HFFc6 (cell line): ENCODE measurements around the gene CKAP4. TPM values are rescaled to one million over a fixed set of nuclear protein-coding genes. Genes with fewer than 3 reads are reported as not detected.

ENCODE experiments used
- DNase-seq: peaks from one replicate; pipeline ENCODE4 v3.0.0-alpha.2; 2018
- H3K27ac Mint-ChIP-seq: 2 replicates; pipeline ENCODE4 v1.8.0; 2020; ENCODE audit warnings: mild to moderate bottlenecking, mixed read lengths
- H3K27me3 Mint-ChIP-seq: 2 replicates; pipeline ENCODE4 v1.8.0; 2021; ENCODE audit warnings: mild to moderate bottlenecking, moderate library complexity, mixed read lengths; ENCODE audit not compliant: insufficient read depth
- H3K36me3 Mint-ChIP-seq: 2 replicates; pipeline ENCODE4 v1.8.0; 2021; ENCODE audit warnings: low read depth, mixed read lengths
- H3K4me1 Mint-ChIP-seq: 2 replicates; pipeline ENCODE4 v1.8.0; 2020; ENCODE audit warnings: low read depth, mixed read lengths
- H3K4me3 Mint-ChIP-seq: 2 replicates; pipeline ENCODE4 v1.8.0; 2020; ENCODE audit warnings: mild to moderate bottlenecking, moderate library complexity, mixed read lengths
- H3K9me3 Mint-ChIP-seq: 2 replicates; pipeline ENCODE4 v1.8.0; 2020; ENCODE audit warnings: mild to moderate bottlenecking, mixed read lengths
- CTCF ChIP-seq: fragments of 200-600 bp; sonication (generic); IDR thresholded peaks from 2 replicates; pipeline ENCODE4 v1.5.0; 2021; ENCODE audit warnings: antibody characterized with exemption, mild to moderate bottlenecking
- total RNA-seq, 6 experiments: library from RNA; stranded (reverse); fragmentation: NEBNext Ultra II Directional; extraction: Animal tissue kit (Norgen Biotek cat#: 25700); gene quantifications; 2 replicates in 1 of 6; 3 replicates in 5 of 6; pipeline ENCODE4 v1.2.3, GENCODE V29; 2021

Gene CKAP4
- total RNA-seq, 6 experiments from 2014 or later: 521 to 616 (median 544) TPM

- Mint-ChIP-seq H3K4me1 (peaks cover 60% of the 10 kb centered on the region), H3K27me3 (peaks cover 3% of the 10 kb centered on the region; the same call in 1 of the 2 replicates), H3K27ac (peak overlapping the region; percentile 91), H3K9me3 (no peaks in the 10 kb centered on the region), H3K36me3 (peaks cover 23% of the 10 kb centered on the region), H3K4me3 (peak overlapping the region; percentile 88)
- peak; percentile 62 for DNase-seq
- no peak for TF ChIP-seq CTCF
Observed at GRCh38 chr12:106246891-106247673, 738 bp downstream of the CKAP4 start.

GRCh38 chr12:106245767-106246166, 2.1 kb downstream of the CKAP4 start:
- H3K27me3 Mint-ChIP-seq: peaks cover 1% of the 10 kb centered on the region; the same call in 1 of the 2 replicates

GRCh38 chr12:106243620-106244019, 4.2 kb downstream of the CKAP4 start:
- Mint-ChIP-seq H3K27ac (peak overlapping the region; percentile 36; the same call in 1 of the 2 replicates), H3K27me3 (peaks cover 1% of the 10 kb centered on the region; the same call in 1 of the 2 replicates), H3K4me1 (peaks cover 32% of the 10 kb centered on the region), H3K9me3 (no peaks in the 10 kb centered on the region), H3K4me3 (peak overlapping the region; percentile 46), H3K36me3 (peaks cover 27% of the 10 kb centered on the region)
- DNase-seq: no peak
- TF ChIP-seq CTCF: no peak

More at GRCh38 chr12:106245767-106246166, 2.1 kb downstream of the CKAP4 start:
- DNase-seq: peak; percentile 74
- Mint-ChIP-seq H3K9me3 (no peaks in the 10 kb centered on the region), H3K4me1 (peaks cover 47% of the 10 kb centered on the region), H3K4me3 (peak overlapping the region; percentile 88), H3K27ac (peak overlapping the region; percentile 91), H3K36me3 (peaks cover 23% of the 10 kb centered on the region)
- TF ChIP-seq CTCF: no peak

GRCh38 chr12:106240821-106241220, 7.0 kb downstream of the CKAP4 start:
- Mint-ChIP-seq H3K4me3 (no peak overlapping the region), H3K36me3 (peaks cover 33% of the 10 kb centered on the region), H3K4me1 (peaks cover 36% of the 10 kb centered on the region), H3K27me3 (peaks cover 5% of the 10 kb centered on the region), H3K9me3 (no peaks in the 10 kb centered on the region), H3K27ac (no peak overlapping the region; the same call in 1 of the 2 replicates)
- no peak for TF ChIP-seq CTCF
- no peak for DNase-seq

GRCh38 chr12:106239951-106240335, 7.9 kb downstream of the CKAP4 start:
- TF ChIP-seq CTCF: no peak
- Mint-ChIP-seq H3K36me3 (peaks cover 26% of the 10 kb centered on the region), H3K9me3 (no peaks in the 10 kb centered on the region), H3K4me3 (no peak overlapping the region), H3K27me3 (peaks cover 4% of the 10 kb centered on the region), H3K27ac (no peak overlapping the region), H3K4me1 (peaks cover 36% of the 10 kb centered on the region)
- no peak for DNase-seq
